ENCODE measurements around the gene ST7.
"Not testable (repeated sequence)": the region's sequence is repeated elsewhere in the genome, so short reads cannot be mapped to it uniquely, and the experiment has no call there.

Gene ST7

DNA sequence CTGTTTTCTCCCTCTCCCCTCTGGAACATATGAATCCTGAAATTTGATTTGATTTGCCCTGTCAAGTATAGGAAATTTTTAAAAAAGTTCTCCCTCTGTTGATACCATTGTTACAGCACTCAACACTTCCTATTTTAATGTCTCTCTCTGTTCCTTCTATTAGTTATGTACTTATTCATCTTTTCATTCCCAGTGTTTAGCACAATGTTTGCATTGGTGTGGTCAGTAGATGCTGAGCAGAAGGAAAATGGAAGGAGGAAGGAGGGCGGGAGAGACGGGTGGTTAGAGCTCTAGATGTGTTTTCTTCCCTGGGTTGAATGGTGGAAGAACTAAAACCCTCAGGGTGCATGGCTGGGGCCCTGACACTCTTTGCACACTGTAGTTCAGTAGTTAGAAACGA lies 290.1 kb downstream of the ST7 start:
- DNase-seq, result no peak

DNA sequence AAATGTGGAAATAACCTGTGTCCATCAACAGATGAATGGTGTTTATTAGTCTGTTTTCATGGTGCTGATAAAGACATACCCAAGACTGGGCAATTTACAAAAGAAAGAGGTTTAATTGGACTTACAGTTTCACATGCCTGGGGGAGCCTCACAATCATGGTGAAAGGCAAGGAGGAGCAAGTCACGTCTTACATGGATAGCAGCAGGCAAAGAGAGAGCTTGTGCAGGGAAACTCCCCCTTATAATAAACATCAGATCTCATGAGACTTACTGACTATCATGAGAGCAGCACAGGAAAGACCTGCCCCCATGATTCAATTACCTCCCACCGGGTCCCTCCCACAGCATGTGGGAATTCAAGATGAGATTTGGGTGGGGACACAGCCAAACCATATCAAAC lies 292.4 kb downstream of the ST7 start:
- DNase-seq, result not testable (repeated sequence)

DNA sequence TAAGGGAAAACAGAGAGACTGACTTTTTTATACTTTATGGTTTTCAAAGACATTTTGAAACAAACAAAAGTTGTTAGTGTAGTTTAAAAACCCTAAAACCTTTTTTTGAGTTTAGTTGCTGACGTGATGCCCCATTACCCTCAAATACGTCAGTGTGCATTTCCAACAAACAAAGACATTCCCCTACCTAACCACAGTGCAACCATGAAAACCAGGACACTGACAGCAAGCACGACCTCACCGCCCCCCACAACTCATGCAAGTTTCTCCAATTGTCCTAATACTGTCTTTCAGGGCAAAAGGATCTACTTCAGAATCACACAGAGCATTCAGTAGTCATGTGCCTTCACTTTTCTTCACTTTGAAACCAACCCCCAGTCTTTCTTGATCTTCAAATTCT lies 294.5 kb downstream of the ST7 start:
- no peak for DNase-seq

DNA sequence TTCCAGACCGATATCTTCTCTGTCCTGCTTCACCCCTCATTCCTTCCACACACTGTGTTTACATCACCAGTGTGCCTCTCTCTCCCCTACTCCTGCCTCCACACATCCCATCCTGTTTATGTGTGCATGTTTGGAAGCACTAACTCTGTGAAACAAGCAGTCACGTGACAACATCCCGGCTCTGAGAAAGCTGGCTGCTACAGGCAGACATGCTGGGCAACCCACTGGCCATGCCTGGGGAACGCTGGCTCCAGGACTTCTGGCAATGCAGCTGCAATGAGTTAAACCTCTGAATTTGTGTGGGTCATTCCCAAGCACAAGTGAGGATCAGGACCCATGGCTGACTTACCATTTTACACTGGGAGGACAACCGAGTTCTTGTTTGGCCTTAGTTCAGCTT lies 295.5 kb downstream of the ST7 start:
- DNase-seq, result no peak

DNA sequence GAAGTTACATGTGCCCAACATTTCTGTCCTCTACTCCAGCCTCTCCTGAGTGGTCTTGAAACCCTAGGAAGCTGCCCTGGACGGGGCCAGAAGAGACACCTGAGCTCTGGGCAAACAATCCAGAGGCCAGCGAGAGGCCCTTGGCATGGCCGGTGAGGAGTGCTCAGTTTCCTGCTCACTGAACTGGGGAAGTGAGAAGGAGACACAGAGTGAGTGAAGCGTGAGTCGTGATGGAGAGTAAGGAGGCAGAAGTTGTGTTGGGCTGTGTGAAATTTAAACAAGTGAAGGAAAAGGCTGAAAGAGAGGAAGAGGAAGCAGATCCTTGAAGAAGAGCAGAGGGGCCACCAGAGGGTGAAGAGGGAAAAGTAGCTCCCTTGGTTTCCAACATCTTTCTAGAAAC lies 296.4 kb downstream of the ST7 start:
- DNase-seq, result no peak

DNA sequence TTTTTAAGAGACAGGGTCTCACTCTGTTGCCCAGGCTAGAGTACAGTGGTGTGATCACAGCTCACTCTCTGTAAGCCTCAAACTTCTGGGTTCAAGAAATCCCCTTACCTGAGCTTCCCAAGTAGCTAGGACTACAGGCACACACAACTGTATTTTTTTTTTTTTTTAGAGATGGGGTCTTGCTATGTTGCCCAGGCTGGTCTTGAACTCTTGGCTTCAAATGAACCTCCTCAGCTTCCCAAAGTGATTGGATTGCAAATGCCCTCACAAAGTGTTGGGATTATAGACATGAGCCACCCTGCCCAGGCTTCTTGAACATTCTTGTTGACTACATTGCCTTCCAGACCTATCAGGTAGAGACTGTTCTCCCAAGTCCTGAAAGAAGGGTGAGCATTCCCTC lies 296.9 kb downstream of the ST7 start:
- DNase-seq, result no peak

DNA sequence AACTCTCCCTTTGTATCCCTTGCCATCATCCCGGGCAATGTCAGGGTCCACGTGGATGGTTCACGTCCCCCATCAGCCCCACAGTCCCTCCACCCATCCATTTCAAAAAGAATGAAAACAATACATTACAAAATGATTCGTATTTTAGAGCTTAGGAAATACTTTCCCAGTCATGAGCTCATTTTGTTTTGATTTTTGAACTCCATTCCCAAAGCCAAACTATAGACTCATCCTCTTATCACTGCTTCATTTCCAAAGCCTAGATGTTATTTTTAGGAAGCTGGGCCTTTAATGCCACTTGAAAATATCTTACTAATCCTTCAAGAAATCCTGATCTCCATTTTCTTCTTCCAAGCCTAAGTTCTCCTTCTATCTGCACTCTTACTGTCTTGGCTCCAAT lies 297.5 kb downstream of the ST7 start:
- DNase-seq, result no peak

DNA sequence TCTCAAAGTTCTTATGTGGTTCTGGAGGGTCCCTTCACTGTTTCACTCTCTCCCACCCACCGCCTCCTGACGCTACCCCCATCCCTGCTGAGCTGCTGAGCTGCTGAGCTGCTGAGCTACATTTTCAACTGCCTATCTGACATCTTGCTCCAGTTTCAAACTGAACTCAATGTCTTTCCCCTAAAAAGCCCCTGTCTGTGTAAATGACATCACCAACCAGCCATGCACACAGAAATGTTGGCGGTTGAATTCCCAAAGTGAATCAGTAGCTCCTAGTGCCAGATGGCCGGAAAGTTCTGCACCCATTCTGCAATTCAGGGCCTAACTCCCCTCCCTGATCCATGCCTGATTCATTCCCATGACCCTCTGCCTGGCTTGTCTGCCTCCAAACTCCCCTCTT lies 298.4 kb downstream of the ST7 start:
- no peak for DNase-seq

DNA sequence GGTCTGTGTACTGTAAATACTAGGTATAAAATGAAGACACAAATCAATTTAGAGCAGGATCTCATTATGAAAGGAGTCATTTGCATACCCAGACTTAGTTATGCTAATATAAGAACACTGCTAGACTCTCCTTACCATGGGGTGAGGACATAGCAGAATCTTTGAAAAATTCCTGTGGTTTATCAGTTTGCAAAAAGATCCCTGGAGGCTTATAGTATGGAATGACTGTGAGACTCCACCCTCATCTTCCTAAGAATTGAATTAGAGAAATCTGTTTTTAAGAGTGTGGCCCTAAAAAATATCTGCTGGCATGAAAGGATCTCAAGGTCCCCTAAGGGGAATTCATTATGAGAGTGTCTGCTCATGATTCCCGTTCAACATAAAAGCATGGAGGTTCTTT lies 306.3 kb downstream of the ST7 start:
- DNase-seq, result no peak

DNA sequence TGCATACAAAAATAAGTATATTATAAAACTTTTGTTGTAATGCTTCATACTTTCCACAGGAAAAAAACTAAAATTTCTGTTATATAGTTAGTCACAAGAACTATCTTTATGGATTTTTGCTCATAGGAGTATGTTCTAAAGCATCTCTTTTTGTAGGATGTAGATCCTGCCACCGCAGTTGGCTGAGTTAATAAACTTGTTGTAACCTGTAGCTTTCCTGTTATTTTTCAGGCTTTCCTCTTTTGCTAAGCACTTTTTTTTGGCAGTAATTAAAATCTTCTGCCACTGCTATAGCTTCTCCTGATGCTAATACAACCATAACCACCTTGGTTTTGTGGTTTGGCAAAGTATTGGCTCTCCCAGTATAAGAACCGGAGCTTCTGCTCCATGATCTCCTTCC lies 309.2 kb downstream of the ST7 start:
- DNase-seq, result no peak

DNA sequence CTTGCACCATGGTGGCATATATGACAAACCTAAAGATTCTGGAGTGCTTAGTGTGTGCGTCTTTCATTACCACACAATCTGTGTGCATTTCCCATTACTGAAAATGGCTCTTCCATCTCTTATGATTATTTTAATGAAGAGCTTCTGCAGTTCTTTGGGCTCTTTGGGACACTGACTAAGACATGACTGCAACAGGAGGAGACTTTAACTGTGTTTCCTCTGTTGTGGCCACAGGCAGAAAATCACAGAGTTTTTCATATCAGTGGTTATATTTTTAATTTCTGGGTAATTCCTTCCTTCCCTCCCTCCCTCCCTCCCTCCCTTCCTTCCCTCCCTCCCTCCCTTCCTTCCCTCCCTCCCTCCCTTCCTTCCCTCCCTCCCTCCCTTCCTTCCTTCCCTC lies 311.4 kb downstream of the ST7 start:
- DNase-seq, result no peak

DNA sequence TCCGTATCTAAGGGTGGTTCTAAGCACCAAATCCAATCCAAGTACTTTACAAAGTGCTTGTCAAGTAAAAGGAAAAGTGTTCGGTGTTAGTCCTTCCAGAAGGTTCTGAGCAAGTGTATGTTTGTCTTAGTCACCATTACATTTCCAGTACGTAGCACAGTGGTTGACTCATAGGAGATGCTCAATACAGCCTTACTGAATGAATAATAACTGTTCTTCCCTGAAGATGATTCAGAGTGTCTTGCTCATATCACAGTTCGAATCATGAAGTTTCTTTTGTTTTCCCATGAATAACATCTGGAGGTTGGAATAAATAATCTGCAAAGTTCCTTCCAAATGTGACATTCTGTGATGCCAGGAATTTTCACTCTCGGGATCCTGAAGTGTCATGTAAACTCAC lies 316.1 kb downstream of the ST7 start:
- no peak for DNase-seq

DNA sequence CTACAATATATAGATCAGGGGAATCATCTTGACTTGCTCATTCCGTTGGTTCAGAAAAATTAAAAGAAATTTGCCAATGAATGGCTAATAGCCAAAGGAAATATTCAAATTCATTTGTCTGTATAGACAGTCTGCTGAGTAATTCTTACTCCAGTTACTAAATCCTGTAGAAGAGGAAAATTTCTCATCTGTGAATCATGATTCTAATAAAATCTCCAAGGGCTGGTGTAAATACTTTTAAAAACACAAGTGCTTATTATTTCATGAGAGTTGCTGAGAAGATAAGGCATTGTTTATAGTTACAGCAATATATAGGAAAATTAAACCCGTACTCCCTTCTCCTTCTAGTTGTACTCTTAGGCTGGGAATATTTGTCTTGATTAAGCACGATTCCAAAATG lies 316.6 kb downstream of the ST7 start:
- no peak for DNase-seq

DNA sequence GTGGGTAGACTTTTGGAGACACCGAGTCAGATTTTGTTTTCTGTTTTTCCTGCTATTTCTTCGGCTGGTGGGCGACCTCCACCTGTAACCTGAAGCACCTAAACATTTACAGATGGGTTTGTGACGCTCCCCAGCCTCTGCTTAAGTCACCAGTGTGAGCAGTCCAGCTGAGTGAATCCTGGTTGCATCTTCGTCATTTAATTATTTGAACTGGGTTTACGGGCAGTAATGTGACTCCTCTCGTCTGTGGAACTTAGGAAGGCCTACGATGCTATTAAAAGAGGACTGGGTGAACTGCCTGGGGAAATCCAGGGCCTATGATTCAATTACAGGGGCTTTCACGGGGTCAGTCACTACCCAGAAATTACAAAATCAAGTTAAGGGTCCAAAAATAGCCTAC lies 317.1 kb downstream of the ST7 start:
- no peak for DNase-seq

DNA sequence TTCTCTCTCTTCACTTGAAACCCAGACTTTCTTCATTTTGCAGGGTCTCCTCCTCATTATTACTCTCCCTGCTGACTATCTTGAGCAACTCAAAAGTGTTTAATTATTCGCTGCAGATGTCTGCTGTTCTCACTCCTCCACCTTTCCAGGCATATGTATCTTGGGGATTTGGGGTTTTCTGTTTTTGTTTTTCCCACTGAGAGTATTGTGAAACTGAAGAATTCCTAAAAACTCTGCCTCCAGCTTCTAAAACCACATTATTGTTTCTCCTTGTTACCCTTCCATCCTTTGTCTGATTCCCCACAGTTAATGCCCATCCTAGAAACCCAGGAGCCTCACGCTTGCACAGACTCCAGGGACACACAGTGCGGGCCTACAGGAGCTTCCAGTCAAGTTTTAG lies 318.3 kb downstream of the ST7 start:
- no peak for DNase-seq

DNA sequence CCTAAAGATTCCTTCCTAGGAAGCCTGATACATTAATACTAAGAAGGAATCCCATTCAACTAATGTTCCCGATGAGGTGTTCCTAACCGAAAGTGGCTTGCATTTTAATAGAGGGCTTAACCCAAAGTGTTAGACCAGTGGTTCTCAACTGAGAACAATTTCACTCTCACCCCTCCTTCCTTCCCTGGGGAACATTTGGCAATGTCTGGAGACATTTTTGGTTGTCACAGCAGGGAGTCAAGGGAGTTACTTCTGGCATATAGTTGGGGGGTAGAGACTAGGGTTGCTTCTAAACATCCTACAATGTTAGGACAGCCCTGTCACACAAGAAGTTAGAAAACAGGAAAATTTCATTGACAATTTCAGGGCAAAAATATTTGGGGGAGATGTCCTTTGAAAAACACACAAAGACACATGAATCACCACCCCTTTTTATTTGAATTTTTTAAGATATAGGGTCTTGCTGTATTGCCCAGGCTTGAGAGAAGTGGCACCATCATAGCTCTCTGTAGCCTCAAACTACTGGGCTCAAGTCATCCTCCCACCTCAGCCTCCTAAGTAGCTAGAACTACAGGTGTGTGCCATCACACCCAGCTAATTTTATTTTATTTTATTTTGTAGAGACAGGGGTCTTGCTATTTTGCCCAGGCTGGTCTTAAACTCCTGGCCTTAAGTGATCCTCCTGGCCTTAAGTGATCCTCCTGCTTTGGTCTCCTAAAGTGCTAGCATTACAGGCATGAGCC lies 318.9 kb downstream of the ST7 start:
- no peak for DNase-seq

DNA sequence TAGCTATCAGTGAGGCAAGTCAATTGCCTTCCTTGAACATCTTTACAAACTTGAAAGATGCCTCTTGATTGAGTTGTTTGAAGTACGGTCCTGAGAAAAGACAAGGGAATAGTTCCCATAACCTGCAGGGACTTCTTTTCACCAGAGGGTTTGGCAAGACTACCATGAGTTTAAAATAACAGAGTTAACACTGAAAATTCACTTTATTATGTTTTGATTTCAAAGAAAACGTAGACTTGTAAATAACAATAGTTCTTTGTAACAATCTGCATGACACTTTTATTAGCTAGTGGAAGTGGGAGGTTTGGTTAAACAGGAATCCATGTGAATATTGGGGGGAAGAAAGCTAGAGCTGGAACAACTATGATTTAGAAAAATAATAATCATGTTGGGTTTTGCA lies 320.0 kb downstream of the ST7 start:
- DNase-seq, result no peak

DNA sequence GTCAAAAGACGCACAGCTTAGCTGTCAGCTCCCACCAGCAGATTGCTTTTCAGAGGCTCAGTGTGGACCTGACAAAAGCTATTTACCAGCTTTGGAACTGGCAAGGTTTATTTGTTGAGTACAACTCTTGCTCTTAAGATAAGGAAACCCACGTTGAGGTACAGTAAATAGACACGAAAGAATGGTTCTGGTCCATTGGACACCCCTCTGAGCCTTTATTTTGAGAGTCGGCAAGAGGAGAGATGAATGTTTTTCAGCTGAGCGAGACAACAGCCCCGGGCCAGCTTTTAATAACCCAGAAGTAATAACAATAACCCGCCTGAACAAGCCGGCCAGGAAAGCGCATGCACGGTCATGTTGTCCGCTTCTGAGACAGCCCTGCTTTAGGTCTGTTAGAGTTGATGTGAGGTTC lies 320.5 kb downstream of the ST7 start:
- DNase-seq, result no peak

DNA sequence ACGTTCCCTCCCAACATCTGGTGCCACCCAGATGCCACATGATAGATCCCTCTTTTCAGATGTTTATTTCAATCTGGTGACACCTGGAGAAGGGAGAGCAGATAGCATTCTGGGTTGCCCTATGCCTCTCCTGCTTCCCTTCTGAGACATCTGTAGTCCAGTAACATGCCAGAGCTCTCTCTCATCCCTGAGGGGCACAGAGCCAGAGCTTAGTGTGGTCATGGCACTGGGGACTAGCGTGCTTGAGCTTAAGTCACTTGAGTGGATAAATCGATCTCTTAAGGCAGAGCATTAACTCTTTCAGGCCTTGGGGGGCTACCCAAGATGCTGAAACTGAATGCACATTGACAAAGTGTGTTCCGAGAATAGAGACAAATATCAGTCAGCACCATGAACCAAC lies 321.6 kb downstream of the ST7 start:
- DNase-seq, result no peak

DNA sequence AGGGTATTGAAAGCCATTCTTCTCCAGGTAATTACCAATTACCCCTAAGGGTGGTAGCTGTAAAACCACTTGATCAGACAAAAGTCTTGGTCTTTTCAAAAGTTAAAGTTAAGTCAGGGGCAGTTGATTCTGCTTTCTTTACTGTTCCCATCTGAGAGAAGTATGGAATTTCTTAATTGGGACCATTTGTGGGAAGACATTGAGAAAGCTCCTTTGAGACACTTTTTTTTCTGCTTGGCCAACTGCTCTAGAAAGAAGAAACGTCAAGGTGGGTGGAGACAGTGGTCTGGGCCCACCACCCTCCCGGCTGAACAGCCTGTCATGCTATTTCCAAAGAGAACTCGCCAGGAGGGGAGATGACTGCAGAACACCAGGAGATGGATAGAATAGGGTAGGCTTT lies 324.3 kb downstream of the ST7 start:
- DNase-seq, result no peak

DNA sequence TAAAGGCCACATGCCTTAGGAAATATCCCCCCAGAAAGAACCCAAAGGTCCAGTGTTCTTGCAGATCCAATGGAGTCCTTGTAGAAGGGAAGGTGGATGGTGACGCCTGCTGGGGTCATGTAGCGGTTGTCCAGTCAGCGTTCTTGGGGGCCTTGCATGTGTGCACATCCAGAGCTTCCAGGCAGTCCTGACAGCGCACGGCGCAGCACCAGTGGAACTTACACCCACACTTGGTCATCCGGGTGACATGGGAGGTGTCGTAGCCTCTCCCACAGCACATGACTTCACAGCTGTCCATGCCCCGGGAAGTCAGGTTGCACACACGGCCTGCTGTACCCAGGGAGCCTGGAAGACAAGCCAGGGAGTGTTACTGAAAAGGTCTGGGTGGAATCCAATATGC lies 324.7 kb downstream of the ST7 start:
- DNase-seq, result no peak

DNA sequence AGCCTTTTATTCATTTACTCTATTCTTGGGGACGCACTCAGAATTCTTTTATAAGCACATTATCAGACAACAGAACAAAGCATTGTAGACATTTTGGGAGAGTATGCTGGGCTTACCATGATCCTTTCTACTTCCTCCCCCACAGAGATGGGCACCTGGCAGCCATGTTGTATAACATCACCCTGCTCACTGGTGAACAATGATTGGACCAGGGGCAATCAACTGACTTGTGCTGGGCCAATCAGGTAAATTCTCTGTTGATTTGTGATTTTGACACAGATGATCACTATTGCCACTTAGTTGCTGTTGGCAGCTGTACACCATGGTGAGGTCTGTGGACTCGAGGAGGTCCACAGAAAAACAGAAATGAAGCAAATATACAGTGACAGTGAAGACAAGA lies 325.9 kb downstream of the ST7 start:
- no peak for DNase-seq

All from activated gamma-delta T cell treated with Interleukin-2 at 50 U/mL for 16 hours (primary cell).